HTERT RPE-1 (cell line): ENCODE measurements around the gene ZBTB7C.

Experiments
- in situ Hi-C: fragments of 300-500 bp; cut with MboI; formaldehyde crosslinking; loops from 4 replicates; pipeline ENCODE4 v1.14.3; 2020; ENCODE audit warnings: low sequenced_read_pairs

ZBTB7C gene

DNA sequence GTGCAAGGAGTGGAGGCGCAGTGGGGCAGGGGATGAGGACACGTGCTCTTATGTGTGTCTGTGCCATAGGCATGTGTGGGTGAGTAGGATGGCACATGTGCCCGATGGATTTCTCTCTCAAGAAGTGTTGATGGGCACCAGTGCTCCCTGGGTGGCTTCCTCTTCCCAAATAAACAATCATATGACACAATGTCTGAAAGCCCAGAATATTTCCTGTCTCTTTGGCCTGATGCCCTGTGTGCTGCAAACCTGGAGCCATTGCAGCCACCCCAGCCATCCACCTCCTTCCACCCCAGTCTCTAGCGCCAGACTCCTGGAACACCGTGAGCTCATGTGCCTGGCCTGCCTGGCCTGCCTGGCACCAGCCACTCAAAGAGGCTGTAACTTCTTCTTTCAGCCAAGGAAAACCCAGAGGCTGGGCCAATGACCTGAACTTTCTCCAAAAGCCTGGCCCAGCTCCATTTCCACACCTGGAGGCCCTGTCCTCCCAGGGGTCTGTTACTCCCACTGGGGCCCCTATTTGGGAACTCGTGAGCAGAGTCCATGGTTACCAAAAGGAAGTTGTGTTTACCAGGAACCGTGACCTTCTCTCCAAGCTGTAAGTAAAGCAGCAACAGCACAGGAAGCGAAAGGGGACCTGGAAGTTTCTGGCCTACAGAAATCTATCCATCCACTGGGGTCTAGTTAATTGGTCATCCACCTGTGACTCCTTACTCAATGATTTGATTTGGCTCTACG, 9.5 kb upstream of the ZBTB7C start:
- in situ Hi-C loops = no loop called here

- in situ Hi-C loops = no loop called here
Observed at GRCh38 chr18:48417985-48418384, 8.8 kb upstream of the ZBTB7C start.

GRCh38 chr18:48413342-48413741, 4.2 kb upstream of the ZBTB7C start:
- in situ Hi-C loops = no loop called here

- in situ Hi-C loops = no loop called here
Observed at GRCh38 chr18:48412339-48412929, 3.3 kb upstream of the ZBTB7C start.

GRCh38 chr18:48410095-48410920, 1.1 kb upstream of the ZBTB7C start:
- in situ Hi-C loops = no loop called here

- in situ Hi-C loops = no loop called here
Observed at GRCh38 chr18:48409591-48410094, 460 bp upstream of the ZBTB7C start.

GRCh38 chr18:48408111-48408726, 964 bp downstream of the ZBTB7C start:
- in situ Hi-C loops = no loop called here

DNA sequence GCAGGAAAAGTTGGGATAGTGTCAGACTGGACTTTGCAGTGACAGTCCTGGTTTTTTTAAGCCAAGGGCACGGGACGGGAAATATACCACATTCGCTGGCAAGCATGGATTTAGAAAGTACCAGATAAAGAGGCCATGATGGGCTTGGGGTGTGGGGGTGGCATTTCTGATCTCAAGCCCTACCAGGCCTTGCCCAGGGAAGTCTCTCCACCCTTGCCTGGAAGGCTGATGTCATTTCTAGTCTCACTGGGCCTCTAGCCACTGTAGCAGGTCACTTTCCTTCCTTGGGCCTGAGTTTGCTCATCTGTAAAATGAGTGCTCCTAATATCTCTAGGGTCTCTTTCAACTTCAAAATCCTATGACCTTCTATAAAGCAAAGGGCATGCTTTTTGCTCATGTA, 1.8 kb downstream of the ZBTB7C start:
- in situ Hi-C loops = no loop called here

GRCh38 chr18:48405978-48406377, 3.2 kb downstream of the ZBTB7C start:
- in situ Hi-C loops = no loop called here

DNA sequence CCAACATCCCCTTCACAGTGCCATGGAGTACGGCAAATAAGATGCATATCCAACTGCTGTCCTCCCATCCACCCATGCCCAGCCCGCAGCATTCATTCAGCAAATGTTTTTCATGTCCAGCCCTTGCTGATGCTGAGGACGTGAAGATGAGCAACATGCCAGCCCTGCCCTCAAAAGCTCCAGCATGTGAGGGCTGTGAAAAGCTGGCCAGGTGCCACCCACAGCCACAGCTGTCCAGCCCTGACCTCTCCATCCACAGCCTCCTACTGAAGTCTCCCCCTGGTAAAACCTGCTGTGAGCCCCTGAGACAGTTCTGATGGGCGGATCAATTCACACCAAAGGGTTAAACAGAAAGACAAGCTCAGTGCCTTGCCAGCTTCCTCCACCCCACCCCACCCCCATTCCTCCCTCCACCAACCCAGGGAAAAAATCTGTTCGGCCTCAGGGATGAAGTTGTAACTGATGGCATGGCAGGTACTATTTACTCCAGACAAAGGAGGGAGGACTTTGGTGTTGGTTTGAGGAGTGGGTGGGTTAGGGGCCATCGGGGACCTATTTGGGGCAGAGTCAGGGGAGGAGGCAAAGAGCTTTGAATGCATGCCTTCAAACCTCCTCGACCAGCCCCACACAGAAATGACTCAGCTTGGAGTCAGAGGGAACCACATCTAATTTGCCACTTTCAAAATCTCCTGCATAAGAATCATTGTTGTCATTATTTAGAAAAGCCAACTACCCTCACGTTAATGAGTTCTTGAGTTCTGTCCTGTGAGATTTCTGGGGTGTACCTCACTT, 4.3 kb downstream of the ZBTB7C start:
- in situ Hi-C loops = no loop called here

DNA sequence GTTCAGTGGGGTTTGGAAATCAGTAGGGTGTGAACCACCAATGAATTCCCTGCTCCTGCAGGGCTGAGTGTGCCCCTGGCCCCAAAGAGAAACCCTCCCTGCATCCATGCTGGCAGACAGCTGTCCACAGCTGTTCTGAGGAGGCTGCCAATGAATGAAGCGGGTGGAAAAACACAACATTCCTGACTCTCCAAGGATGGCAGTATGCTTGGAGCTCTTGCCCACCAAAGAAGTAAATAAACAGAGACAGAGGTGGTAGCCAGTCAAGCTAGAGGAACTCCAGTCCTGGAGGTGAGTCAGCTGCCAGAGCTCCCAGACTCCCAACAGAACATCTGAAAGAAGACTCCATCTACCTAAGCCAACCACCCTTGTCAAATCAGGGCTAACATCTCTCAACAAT, 6.2 kb downstream of the ZBTB7C start:
- in situ Hi-C loops = no loop called here

GRCh38 chr18:48399303-48400075, 9.7 kb downstream of the ZBTB7C start:
- in situ Hi-C loops = no loop called here

DNA sequence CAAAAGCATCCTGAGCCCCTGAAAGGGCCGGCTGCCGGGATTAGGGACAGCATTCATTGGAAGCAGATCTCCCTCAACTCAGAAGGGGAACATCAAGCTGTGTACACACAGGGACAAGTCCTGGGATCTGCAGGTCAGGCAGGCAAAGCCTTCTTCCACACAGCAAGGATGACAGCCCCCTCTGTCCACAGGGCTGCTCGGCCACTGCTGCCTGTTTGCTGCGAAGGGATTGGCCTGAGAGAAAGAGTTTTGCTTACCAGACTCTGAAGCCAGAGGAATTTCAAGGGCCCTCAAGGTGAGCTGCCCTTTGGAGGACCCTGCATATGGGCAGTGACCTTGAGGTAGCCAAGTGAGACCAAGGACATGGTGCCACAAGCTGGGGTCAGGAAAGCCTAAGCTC, 11.1 kb downstream of the ZBTB7C start:
- in situ Hi-C loops = no loop called here

GRCh38 chr18:48397021-48397420, 12.2 kb downstream of the ZBTB7C start:
- in situ Hi-C loops = no loop called here

- in situ Hi-C loops = no loop called here
Observed at GRCh38 chr18:48396561-48396960, 12.6 kb downstream of the ZBTB7C start.

- in situ Hi-C loops = no loop called here
Observed at GRCh38 chr18:48395646-48396045, 13.5 kb downstream of the ZBTB7C start.

GRCh38 chr18:48394176-48394575, 15.0 kb downstream of the ZBTB7C start:
- in situ Hi-C loops = no loop called here

- in situ Hi-C loops = no loop called here
Observed at GRCh38 chr18:48393776-48394175, 15.4 kb downstream of the ZBTB7C start.

GRCh38 chr18:48393170-48393569, 16.0 kb downstream of the ZBTB7C start:
- in situ Hi-C loops = no loop called here

DNA sequence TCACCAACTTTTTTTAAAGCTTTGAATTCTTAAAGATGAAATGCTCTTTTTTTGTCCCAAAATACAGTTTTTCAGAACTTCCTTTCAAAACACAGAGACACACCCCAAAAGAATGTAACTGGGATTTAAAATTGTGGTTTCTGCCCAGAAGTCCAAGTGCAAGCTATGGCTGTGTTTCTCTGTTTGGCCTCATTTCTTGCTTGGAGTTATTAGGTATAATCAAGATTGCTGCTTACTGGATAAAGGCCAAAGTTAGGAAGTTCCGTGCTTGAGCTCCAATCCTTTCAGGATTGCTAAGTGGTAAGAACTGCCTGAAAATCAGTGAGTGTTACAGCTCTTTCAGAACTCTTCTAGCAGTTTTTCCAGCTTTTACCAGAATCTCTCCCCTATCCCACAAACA, 16.9 kb downstream of the ZBTB7C start:
- in situ Hi-C loops = no loop called here
